HL-60 (cell line): ENCODE results near the gene TMC8.

Source experiments
- DNase-seq, 2 experiments: peaks; one replicate each; pipeline ENCODE4 v3.0.0-alpha.2; 2010 to 2020; ENCODE audit warnings: low read depth in 1 of 2, low spot score in 1 of 2
- H3K27ac ChIP-seq: fragments of 250-450 bp; sonication (Bioruptor Pico); replicated peaks from 2 replicates; pipeline ENCODE4 v1.5.1; 2020; ENCODE audit warnings: mild to moderate bottlenecking, moderate library complexity
- H3K27me3 ChIP-seq: fragments of 250-450 bp; sonication (Bioruptor Pico); 2 replicates; pipeline ENCODE4 v1.5.1; 2021; ENCODE audit warnings: mild to moderate bottlenecking, moderate library complexity; ENCODE audit not compliant: insufficient read depth, poor library complexity, severe bottlenecking
- H3K4me3 ChIP-seq: replicated peaks from 2 replicates; pipeline ENCODE4 v1.5.1; 2011; ENCODE audit warnings: mild to moderate bottlenecking, control low read depth, low read length; ENCODE audit not compliant: insufficient read depth
- GABPA ChIP-seq: IDR thresholded peaks from 2 replicates; pipeline ENCODE4 v1.6.1; 2012; ENCODE audit warnings: low read depth
- POLR2AphosphoS5 ChIP-seq: IDR thresholded peaks from 2 replicates; pipeline ENCODE4 v1.6.1; 2012; ENCODE audit warnings: low read depth
- SPI1 ChIP-seq: IDR thresholded peaks from 2 replicates; pipeline ENCODE4 v1.6.1; 2012; ENCODE audit warnings: low read depth, mild to moderate bottlenecking, borderline replicate concordance
- TF ChIP-seq, protein P1 (sequence below): IDR thresholded peaks from 2 replicates; pipeline ENCODE4 v1.6.1; 2012; ENCODE audit warnings: low read depth; ENCODE audit not compliant: insufficient replicate concordance
- TF ChIP-seq, protein P2 (sequence below): IDR thresholded peaks from one replicate; pipeline ENCODE4 v1.5.1; 2011; ENCODE audit warnings: low read length, control low read depth, inconsistent platforms; ENCODE audit not compliant: insufficient read depth

Gene TMC8

DNA sequence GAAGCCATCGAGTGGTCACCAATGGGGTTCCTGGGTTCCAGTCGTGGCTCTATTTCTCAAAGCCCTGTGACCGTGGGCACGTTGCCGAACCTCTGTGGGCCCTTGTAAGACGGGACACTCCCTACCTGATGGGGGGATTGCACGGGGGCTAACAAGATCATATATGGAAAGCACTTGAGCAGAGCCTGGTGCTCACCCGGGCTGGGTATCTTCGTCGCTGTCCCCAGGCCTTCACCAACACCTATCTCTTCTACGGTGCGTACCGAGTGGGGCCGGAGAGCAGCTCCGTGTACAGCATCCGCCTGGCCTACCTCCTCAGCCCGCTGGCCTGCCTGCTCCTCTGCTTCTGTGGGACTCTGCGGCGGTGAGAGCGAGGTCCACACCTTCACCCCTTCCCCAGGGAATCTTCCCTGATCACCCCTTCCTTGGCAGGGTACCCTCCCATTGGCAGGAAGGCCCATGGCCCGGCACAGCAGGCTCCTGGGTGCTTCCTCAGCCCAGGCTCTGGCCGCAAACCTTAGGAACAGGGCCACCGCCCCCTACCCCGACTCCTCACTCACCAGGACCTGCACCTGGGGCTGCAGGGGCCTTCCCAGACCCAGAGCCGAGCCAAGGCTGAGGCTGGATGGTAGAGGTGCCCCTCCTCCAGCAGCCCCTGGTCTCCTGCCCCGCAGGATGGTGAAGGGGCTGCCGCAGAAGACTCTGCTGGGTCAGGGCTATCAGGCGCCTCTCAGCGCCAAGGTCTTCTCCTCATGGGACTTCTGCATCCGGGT, 2.8 kb downstream of the TMC8 start:
- H3K27me3 ChIP-seq = no peaks in the 10 kb centered on the region
- DNase-seq = no peak
- H3K4me3 ChIP-seq = no peak overlapping the region; the same call in none of the 2 replicates
- TF ChIP-seq, protein P1, sequence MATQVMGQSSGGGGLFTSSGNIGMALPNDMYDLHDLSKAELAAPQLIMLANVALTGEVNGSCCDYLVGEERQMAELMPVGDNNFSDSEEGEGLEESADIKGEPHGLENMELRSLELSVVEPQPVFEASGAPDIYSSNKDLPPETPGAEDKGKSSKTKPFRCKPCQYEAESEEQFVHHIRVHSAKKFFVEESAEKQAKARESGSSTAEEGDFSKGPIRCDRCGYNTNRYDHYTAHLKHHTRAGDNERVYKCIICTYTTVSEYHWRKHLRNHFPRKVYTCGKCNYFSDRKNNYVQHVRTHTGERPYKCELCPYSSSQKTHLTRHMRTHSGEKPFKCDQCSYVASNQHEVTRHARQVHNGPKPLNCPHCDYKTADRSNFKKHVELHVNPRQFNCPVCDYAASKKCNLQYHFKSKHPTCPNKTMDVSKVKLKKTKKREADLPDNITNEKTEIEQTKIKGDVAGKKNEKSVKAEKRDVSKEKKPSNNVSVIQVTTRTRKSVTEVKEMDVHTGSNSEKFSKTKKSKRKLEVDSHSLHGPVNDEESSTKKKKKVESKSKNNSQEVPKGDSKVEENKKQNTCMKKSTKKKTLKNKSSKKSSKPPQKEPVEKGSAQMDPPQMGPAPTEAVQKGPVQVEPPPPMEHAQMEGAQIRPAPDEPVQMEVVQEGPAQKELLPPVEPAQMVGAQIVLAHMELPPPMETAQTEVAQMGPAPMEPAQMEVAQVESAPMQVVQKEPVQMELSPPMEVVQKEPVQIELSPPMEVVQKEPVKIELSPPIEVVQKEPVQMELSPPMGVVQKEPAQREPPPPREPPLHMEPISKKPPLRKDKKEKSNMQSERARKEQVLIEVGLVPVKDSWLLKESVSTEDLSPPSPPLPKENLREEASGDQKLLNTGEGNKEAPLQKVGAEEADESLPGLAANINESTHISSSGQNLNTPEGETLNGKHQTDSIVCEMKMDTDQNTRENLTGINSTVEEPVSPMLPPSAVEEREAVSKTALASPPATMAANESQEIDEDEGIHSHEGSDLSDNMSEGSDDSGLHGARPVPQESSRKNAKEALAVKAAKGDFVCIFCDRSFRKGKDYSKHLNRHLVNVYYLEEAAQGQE = no peak
- TF ChIP-seq, protein P2, sequence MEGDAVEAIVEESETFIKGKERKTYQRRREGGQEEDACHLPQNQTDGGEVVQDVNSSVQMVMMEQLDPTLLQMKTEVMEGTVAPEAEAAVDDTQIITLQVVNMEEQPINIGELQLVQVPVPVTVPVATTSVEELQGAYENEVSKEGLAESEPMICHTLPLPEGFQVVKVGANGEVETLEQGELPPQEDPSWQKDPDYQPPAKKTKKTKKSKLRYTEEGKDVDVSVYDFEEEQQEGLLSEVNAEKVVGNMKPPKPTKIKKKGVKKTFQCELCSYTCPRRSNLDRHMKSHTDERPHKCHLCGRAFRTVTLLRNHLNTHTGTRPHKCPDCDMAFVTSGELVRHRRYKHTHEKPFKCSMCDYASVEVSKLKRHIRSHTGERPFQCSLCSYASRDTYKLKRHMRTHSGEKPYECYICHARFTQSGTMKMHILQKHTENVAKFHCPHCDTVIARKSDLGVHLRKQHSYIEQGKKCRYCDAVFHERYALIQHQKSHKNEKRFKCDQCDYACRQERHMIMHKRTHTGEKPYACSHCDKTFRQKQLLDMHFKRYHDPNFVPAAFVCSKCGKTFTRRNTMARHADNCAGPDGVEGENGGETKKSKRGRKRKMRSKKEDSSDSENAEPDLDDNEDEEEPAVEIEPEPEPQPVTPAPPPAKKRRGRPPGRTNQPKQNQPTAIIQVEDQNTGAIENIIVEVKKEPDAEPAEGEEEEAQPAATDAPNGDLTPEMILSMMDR = no peak
- TF ChIP-seq SPI1 (no peak), POLR2AphosphoS5 (no peak), GABPA (no peak)
- peak overlapping the region; percentile 93 for H3K27ac ChIP-seq

DNA sequence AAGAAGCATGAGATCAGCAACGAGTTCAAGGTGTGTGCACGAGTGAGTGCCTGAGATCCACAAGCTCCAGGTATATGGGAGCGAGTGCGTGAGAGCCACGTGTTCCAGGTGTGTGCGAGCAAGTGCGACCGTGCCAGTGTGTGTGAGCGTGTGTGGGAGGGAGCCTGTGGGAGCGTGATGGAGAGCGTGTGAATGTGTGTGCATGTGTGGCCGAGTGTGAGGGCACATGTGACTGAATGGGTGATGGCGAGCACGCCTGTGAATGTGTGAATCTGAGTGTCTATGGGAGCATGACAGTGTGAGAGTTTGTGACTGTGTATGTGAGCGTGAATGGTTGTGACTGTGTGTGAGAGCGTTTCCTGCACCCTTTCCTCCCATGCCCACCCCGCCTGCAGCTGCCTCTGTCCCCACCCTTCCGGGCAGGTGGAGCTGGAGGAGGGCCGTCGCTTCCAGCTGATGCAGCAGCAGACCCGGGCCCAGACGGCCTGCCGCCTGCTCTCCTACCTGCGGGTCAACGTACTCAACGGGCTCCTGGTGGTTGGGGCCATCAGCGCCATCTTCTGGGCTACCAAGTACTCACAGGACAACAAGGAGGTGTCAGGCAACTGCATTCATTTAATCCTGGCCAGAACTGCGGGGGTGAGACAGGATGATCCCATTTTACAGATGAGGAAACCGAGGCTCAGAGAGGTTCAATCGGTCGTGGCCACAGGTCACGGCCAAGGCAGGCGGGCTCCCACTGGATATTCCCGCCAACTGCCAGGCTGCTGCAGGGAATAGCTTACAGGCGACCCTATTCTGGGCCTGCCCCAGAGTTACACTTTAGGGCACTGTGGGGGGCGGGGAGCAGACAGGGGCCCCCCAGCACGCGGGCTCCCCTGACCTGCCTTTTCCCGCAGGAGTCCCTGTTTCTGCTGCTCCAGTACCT, 3.7 kb downstream of the TMC8 start:
- Histone ChIP-seq H3K27me3 (no peaks in the 10 kb centered on the region), H3K4me3 (no peak overlapping the region; the same call in 1 of the 2 replicates), H3K27ac (no peak overlapping the region)
- DNase-seq = peak in 1 of 2 experiments; percentile 75
- TF ChIP-seq SPI1 (no peak), POLR2AphosphoS5 (peak; percentile 38; the same call in 1 of the 2 replicates), GABPA (no peak)
- TF ChIP-seq, protein P2 = peak; percentile 33
- TF ChIP-seq, protein P1 = no peak

DNA sequence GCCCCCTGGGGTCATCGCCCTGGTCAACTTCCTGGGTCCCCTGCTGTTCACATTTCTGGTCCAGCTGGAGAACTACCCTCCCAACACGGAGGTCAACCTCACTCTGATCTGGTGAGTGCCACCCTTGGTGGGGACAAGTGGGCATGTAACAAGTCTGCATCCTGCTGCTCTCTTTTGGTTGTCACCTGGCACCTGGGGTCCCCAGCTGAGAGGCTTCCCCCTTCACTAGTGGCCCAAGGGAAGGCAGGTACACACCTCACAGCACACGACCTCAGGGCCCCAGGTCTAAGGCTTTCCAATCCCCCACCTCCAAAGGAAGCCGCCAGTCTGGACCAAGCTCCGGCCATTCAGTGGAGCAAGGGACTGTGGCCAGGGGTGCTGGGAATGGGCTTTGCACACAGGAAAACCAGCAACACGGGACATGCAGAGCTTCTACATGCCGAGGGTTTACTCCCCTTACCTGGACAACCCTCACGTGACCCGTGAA, 4.4 kb downstream of the TMC8 start:
- Histone ChIP-seq H3K27ac (no peak overlapping the region), H3K4me3 (no peak overlapping the region), H3K27me3 (no peaks in the 10 kb centered on the region)
- no peak for DNase-seq
- TF ChIP-seq SPI1 (no peak), POLR2AphosphoS5 (no peak)
- TF ChIP-seq, protein P2 = no peak
